GM04503 (cell line): Measurements from ENCODE around the gene FILIP1.

ENCODE experiments used
- DNase-seq: peaks from one replicate; pipeline ENCODE4 v3.0.0-alpha.2; 2012; ENCODE audit warnings: low read depth

Gene FILIP1

GRCh38 chr6:75493400-75494064 is at the start of gene FILIP1:
TSS of gene FILIP1 (minus strand) at chr6:75493800. CDS start at chr6:75414972, 78,828 bp downstream.
- DNase-seq = no peak

DNA sequence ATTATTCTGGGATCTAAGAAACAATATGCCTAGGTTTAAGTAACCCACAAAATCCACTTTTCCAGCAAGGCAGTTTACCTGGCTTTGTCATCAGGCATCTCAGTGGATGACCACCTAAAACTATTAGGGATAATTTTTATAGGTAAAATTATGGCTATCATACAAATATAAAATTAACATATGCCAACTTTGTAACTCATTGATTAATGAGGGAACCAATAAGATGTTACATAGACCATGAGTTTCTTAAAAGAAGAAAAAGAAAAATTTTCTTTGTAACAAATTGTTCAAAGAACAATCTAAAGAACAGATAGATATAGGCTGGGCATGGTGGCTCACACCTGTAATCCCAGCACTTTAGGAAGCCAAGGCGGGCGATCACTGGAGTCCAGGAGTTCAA is 49.7 kb upstream of the FILIP1 start:
- DNase-seq = no peak

- DNase-seq = no peak
These were observed 45.5 kb upstream of the FILIP1 start for GRCh38 chr6:75539136-75539535.

- DNase-seq = no peak
These were observed 38.9 kb upstream of the FILIP1 start for GRCh38 chr6:75532521-75532920.

DNA sequence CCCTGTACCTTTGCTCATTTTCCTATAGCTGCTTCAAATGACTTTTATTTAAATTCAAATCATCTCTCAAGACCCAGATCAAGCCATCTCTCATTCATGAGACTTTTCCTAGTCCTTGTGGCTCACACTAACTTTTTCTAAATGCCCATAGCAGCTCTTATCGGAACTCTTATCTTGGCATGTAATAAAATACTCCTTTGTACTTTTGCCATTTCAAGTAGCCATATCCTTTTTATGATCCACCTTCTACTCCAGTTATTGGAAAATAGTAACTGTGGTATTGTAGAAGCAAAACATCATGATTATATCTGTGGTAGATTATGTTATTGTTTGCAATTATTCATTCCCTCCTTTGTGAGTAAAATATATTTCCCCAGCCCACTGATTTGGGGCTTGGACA is 37.6 kb upstream of the FILIP1 start:
- DNase-seq = no peak

DNA sequence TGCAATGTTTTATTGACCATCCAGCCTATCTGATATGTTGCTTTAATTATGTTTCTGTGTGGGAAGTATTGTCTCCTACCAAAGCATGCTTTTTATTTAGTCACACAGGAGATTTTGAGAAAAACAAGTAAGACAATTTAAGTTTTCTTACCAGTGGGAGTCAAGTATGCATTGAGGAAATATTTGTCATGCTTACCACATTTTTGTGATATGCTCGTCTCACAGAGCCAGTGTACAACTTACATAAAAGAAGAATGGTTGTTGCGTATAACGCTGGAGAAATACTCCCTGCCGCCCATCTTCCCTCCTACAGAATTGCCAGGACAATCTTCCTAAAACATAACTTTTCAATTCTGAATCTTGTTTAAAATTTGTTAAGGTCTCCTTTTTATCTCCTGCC is 37.1 kb upstream of the FILIP1 start:
- DNase-seq = no peak

- peak; percentile 50 for DNase-seq
These were observed 34.8 kb upstream of the FILIP1 start for GRCh38 chr6:75528423-75528822.

DNA sequence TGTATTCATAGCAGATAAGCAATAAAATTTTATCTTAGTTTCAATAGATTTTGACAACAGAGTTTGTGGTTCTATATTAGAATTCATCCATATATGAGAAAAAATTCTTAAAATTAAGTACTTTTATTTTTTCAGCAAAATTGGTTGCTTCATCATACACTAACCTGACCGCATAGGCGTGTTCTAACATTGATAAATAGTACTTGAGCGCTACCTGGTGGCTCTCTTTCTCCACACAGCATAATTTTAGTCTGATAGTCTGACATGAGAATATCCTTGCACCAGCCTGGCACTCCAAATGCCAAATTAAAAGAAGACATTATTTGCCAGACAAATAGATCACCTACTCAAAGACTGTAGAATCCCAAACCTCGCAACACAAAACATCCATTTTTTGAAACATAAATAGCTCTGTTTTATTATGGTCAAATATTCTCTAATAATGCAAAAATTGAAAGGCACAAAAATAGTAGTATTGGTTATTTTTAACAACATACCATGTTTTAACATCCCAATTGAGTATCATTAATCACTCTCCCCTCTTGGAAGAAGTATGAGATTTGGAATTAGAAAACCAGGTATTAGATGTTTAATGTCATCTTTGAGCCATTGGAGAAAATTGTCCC is 33.0 kb upstream of the FILIP1 start:
- no peak for DNase-seq

DNA sequence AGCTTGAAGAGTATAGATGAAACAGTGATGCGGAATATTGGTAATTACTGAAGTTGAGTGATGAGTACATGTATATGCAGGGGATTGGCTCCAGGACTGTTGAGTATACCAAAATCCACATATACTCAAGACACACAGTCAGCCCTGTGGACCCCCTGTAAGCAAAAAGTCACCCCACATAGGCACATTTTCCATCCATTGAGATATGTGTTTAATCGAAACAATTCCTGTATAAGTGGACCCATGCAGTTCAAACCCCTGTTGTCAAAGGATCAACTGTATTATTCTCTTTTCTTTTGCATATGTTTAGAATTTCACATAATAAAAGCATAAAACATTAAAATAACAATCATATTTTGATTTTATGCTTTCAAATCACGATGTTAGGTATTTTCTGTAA is 32.1 kb upstream of the FILIP1 start:
- no peak for DNase-seq

DNA sequence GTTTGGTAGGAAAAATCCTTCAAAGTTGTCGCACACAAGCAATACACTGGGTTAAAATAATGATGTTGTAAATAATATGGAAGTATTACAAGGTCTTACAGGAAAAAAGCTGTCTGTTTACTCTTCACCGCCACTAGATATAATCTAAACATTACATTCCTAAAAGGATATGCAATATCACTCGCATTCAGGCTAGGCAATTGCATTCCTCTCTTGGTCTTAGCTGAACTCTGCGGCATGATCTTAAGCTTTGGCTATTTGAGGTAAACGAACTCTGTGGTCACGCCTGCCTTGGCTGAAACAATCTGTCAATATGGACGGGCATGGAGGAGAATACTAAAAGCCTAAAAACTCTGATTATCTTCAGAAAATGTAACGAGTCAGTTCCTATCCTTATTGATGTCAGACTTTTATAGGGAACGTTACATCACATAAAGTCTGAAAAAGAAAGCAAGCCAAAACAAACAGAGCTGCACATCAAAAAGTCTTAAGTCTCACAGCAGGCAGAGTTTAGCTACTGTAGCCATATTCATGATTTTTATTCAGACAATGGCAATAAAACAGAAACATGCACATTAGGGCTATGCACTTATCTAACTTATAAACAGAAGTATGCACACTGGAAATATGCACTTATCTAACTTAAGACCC is 30.8 kb upstream of the FILIP1 start:
- DNase-seq = peak; percentile 47

GRCh38 chr6:75516757-75517156 is 23.2 kb upstream of the FILIP1 start:
- DNase-seq = no peak

DNA sequence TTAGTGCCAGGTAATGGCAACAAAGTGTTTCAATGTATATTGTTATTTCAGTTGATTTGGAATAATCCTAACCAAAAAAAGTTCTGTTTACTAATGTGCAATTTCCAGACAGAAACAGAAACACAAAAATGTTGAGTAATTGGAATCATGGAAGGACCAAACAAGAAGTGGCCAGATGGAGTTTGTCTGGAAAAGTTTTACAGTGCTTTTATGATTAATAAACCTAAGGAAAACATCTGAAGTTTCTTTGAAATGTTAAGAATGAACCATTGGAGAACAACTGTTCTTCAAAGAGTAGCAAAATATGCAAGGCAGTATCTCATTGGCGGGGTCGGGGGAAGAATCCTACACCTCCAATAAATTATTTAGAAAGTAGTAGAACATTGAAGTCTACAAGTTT is 19.0 kb upstream of the FILIP1 start:
- DNase-seq = no peak

- DNase-seq = no peak
These were observed 11.8 kb upstream of the FILIP1 start for GRCh38 chr6:75505424-75505823.

- DNase-seq = no peak
These were observed 11.0 kb upstream of the FILIP1 start for GRCh38 chr6:75504465-75505222.

DNA sequence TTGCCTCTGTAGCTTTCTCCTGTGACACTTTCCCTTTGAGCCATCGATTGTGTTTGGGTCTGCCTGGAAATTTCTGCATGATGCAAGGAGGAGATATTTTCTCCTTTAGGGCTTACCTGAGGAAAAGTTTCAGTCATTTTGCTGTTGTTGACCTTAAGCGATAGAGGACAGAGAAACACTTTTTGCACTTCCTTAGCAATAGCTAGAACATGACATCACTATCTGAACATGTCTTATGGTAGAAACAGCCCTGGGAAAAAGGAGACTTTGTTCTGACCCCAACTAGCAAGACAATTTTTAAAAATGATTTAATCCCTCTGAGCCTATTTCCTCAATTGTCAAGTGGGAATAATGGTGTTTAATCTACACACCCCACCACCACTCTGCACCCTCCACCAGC is 9.7 kb upstream of the FILIP1 start:
- no peak for DNase-seq

- no peak for DNase-seq
These were observed 9.3 kb upstream of the FILIP1 start for GRCh38 chr6:75502884-75503283.

DNA sequence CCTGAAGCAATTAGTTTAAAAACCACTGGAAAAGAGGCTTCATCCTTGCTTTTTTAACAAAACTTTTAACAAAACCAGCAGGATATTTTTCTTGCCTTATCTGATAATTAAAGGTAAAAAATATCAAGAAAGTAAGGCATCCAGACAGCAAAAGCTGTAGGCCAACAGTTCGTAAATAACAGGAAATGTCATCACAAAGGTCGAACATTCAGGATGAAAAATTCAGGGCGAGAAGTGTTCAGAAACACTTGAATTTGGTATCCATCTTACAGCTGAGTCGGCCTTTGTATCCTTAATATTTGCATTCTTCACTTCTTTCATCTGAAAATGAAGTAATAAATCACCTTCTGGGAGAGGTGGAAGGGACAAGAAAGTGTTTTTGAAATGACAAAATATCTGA is 8.2 kb upstream of the FILIP1 start:
- DNase-seq = no peak

GRCh38 chr6:75499640-75500039 is 6.0 kb upstream of the FILIP1 start:
- DNase-seq = no peak

DNA sequence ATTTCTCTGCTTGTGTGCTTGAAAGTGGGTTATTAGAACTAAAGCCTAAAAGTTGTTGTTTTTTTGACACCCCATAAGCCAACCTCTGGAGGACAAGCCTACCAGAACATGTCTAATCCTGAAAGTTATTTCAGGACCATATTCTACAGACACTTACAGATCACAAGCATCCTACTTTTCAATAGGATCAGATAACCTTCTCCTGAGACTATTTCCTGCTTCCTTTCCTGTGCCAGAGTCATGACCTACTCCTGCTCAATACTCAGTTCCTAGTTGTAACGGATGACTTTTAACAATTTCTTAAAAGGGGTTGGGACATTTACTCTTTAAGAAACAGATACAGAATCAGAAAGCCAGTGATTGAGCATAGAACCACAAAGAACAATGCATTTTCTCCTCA is 5.3 kb upstream of the FILIP1 start:
- no peak for DNase-seq

DNA sequence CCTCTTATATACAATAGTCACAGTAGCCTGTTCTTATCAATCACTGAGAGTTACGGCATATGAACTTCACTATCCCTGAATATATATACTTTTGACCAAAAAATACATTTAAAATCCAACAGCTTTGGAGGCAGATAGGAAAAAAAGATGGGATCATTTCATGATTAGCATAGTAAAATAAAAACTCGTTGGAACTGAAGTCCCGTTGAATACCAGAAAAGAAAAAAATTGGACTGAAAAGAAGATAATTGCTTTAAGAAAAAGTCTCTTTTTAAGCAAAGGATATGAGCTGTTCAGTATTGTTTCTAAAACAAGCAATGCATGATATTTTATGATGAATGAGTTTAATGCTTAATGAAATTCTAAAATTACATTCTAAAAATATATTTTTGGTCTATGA is 4.4 kb upstream of the FILIP1 start:
- no peak for DNase-seq

DNA sequence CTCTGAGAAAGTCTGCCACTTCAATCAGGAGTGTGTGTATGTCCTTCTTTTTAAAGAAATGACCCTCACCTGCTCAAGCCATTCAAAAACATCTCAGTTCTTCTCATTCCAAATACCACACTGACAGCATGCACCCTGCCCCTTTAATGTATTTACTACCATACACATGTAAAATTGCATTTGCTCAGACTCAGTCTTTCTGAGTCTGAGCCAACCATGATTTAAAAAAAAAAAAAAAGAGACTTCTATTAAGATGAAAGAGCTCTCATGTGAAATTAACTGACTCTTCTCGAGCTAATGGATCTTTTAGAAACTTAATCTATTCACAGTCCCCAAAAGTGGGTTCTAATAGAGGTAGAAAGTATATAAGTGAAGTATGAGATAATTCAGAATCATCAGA is 1.4 kb upstream of the FILIP1 start:
- no peak for DNase-seq

- DNase-seq = no peak
These were observed 690 bp upstream of the FILIP1 start for GRCh38 chr6:75494290-75494689.
